H1 (cell line): ENCODE measurements around the gene NFYB. TPM values are rescaled to one million over a fixed set of nuclear protein-coding genes. Genes with fewer than 3 reads are reported as not detected.

Source experiments
- ATF2 ChIP-seq: IDR thresholded peaks from 2 replicates; pipeline ENCODE4 v1.6.1; 2012; ENCODE audit warnings: low read length, inconsistent platforms
- polyA plus RNA-seq, 7 experiments: library from polyadenylated mRNA; depleted of rRNA in 3 of 7; stranded (reverse) in 5 of 7; unstranded in 2 of 7; fragments of >200 nt in 5 of 7; fragments of 200-250 nt in 2 of 7; gene quantifications; 1 replicate in 5 of 7; 2 replicates in 1 of 7; 4 replicates in 1 of 7; pipeline versions ENCODE4 v1.2.1 to v1.2.3, GENCODE V29; 2011 to 2013; ENCODE audit warnings: missing spikeins in 2 of 7, mixed read lengths in 2 of 7
- total RNA-seq: library from RNA; stranded (reverse); fragmentation: NEBNext Ultra II Directional; extraction: Animal tissue kit (Norgen Biotek cat#: 25700); gene quantifications from 2 replicates; pipeline ENCODE4 v1.2.1, GENCODE V29; 2021

Gene NFYB
- total and polyA plus RNA-seq, 2 of the 8 experiments (the other 6 are each of a cell fraction or from before 2014, with no cell fraction given), result 29.1 to 43.5 TPM

- no peak for TF ChIP-seq ATF2
These were observed 17.9 kb upstream of the NFYB start (continued) for GRCh38 chr12:104155711-104156555.
